Endodermal cell (in vitro differentiated cells): ENCODE results near the gene EXOC6. TPM values are rescaled to one million over a fixed set of nuclear protein-coding genes. Genes with fewer than 3 reads are reported as not detected.

ENCODE experiments used
- DNase-seq: peaks from one replicate; pipeline ENCODE4 v3.0.0-alpha.2; 2017
- H3K27ac ChIP-seq: 2 replicates; pipeline ENCODE4 v1.5.1; 2013; ENCODE audit warnings: mild to moderate bottlenecking, low read depth, low read length, moderate library complexity
- H3K27me3 ChIP-seq: 2 replicates; pipeline ENCODE4 v1.6.1; 2013; ENCODE audit warnings: mild to moderate bottlenecking, low read length, moderate library complexity; ENCODE audit not compliant: insufficient read depth, control insufficient read depth, poor library complexity, severe bottlenecking
- H3K36me3 ChIP-seq: 2 replicates; pipeline ENCODE4 v1.7.0; 2013; ENCODE audit warnings: mild to moderate bottlenecking, low read length, moderate library complexity; ENCODE audit not compliant: control insufficient read depth, insufficient read depth
- H3K4me1 ChIP-seq: one replicate; pipeline ENCODE4 v1.7.0; 2013; ENCODE audit warnings: low read length; ENCODE audit not compliant: control insufficient read depth, insufficient read depth
- H3K4me3 ChIP-seq: 2 replicates; pipeline ENCODE4 v1.5.1; 2013; ENCODE audit warnings: mild to moderate bottlenecking, low read length, moderate library complexity
- H3K9ac ChIP-seq: 2 replicates; pipeline ENCODE4 v1.6.1; 2013; ENCODE audit warnings: mild to moderate bottlenecking, low read length, moderate library complexity; ENCODE audit not compliant: poor library complexity, severe bottlenecking; ENCODE audit errors: extremely low read depth
- H3K9me3 ChIP-seq: 2 replicates; pipeline ENCODE4 v1.6.1; 2013; ENCODE audit warnings: mild to moderate bottlenecking, low read length, moderate library complexity; ENCODE audit not compliant: control insufficient read depth
- H3K27ac Mint-ChIP-seq: 2 replicates; pipeline ENCODE4 v1.8.0; 2020; ENCODE audit warnings: mixed read lengths
- H3K27me3 Mint-ChIP-seq: 2 replicates; pipeline ENCODE4 v1.8.0; 2021; ENCODE audit warnings: mild to moderate bottlenecking, mixed read lengths; ENCODE audit not compliant: insufficient read depth
- H3K36me3 Mint-ChIP-seq: 2 replicates; pipeline ENCODE4 v1.8.0; 2020; ENCODE audit warnings: low read depth, mixed read lengths
- H3K4me1 Mint-ChIP-seq: 2 replicates; pipeline ENCODE4 v1.8.0; 2020; ENCODE audit warnings: mixed read lengths
- H3K4me3 Mint-ChIP-seq: 2 replicates; pipeline ENCODE4 v1.8.0; 2020; ENCODE audit warnings: mild to moderate bottlenecking, moderate library complexity, mixed read lengths
- H3K9me3 Mint-ChIP-seq: 2 replicates; pipeline ENCODE4 v1.8.0; 2020; ENCODE audit warnings: mild to moderate bottlenecking, mixed read lengths
- WGBS, 2 experiments: methylation state at CpG; one replicate each; pipeline versions ENCODE4 v1.1.5 to v1.1.7; 2013; ENCODE audit warnings: missing lambda C conversion rate in 2 of 2, mixed read lengths in 1 of 2; ENCODE audit not compliant: insufficient coverage in 1 of 2, insufficient read length in 1 of 2; 5-methylcytosine and 5-hydroxymethylcytosine counted together
- total RNA-seq, 2 donors: library from RNA; stranded (reverse); fragmentation: NEBNext Ultra II Directional in 1 of 2; extraction: Animal tissue kit (Norgen Biotek cat#: 25700) in 1 of 2; gene quantifications; 2 replicates in 1 of 2; 3 replicates in 1 of 2; pipeline ENCODE4 v1.2.1, GENCODE V29; 2021
- TF ChIP-seq, protein P1 (sequence below): fragments of 200-600 bp; sonication (generic); conservative IDR thresholded peaks from 2 replicates; pipeline ENCODE4 v1.5.0; 2021; ENCODE audit warnings: antibody characterized with exemption, mild to moderate bottlenecking

EXOC6 gene
- total RNA-seq, 2 donors from 2014 or later, result 12.1 to 21.3 TPM

DNA sequence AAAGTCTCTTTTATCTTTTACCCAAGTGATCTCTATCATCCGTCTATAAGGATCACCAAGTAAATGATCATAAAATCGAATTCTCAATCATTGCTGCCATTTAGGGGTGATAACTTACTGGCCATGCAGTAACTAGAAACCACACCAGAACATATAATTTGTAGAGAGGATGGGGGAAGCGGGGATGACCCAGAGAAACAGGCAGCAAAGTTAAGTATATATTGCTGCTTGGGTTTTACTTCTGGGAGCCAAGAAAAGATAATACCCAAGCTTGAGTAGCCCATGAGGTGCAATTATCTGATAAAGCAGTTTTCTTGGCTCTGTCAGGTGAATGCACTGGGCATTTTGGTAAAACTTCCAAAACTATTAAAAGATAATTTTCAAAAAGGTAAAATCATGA is 18.9 kb downstream of the EXOC6 start:
- WGBS, 2 experiments, result 83% methylated on average over 3 of the region's 3 CpGs; no CpG with 5 or more reads in 1 of the 2 experiments
- no peaks in the 10 kb centered on the region for H3K27me3 ChIP-seq
- H3K36me3 ChIP-seq, result no peaks in the 10 kb centered on the region
- TF ChIP-seq, protein P1, sequence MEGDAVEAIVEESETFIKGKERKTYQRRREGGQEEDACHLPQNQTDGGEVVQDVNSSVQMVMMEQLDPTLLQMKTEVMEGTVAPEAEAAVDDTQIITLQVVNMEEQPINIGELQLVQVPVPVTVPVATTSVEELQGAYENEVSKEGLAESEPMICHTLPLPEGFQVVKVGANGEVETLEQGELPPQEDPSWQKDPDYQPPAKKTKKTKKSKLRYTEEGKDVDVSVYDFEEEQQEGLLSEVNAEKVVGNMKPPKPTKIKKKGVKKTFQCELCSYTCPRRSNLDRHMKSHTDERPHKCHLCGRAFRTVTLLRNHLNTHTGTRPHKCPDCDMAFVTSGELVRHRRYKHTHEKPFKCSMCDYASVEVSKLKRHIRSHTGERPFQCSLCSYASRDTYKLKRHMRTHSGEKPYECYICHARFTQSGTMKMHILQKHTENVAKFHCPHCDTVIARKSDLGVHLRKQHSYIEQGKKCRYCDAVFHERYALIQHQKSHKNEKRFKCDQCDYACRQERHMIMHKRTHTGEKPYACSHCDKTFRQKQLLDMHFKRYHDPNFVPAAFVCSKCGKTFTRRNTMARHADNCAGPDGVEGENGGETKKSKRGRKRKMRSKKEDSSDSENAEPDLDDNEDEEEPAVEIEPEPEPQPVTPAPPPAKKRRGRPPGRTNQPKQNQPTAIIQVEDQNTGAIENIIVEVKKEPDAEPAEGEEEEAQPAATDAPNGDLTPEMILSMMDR, result no peak
- peaks cover 16% of the 10 kb centered on the region for H3K9me3 Mint-ChIP-seq
- H3K4me3 Mint-ChIP-seq, result no peak overlapping the region
- peaks cover 1% of the 10 kb centered on the region for H3K4me1 Mint-ChIP-seq
- H3K27ac ChIP-seq, result no peak overlapping the region
- DNase-seq, result no peak
- no peak overlapping the region for H3K9ac ChIP-seq
- no peak overlapping the region for H3K27ac Mint-ChIP-seq
- H3K4me1 ChIP-seq, result no peaks in the 10 kb centered on the region
- H3K36me3 Mint-ChIP-seq, result peaks cover 12% of the 10 kb centered on the region
- H3K27me3 Mint-ChIP-seq, result no peaks in the 10 kb centered on the region
- H3K4me3 ChIP-seq, result no peak overlapping the region
- H3K9me3 ChIP-seq, result peaks cover 10% of the 10 kb centered on the region

DNA sequence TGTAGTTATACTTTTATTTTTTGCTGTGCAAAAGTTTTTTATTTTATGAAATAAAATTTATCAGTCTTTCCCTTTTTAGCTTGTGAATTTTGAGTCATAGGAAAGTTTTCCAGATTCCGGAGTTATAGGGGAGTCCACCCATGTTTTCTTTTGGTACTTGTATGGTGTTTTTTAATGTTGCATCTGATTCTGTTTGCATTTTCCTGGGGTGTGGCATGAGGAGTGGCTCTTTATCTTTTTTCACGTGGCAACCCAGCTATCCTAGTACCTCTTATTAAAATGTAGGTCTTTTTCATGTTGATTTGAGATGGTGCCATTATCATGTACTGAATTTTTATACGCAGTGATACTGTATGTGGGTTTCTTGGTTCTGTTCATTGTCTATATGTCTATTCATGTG is 19.7 kb downstream of the EXOC6 start:
- Mint-ChIP-seq H3K27ac (no peak overlapping the region), H3K36me3 (peaks cover 12% of the 10 kb centered on the region)
- no peaks in the 10 kb centered on the region for H3K36me3 ChIP-seq

DNA sequence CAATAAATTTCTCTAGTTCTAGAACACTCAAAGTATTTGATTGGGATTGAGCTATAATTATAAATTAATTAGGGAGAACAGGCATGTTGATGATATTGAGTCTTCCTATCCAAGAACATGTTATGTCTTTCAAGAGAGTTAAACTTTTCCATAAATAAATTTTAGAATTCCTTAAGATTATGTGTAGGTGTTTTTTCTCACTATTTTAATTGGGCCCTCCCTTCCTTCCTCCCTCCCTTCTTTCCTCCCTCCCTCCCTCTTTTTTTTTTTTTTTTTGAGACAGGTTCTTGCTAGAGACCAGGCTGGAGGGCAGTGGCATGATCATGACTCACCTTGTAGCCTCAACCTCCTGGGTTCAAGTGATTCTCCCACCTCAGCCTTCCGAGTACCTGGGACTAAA is 20.2 kb downstream of the EXOC6 start:
- DNase-seq, result no peak
- Histone ChIP-seq H3K36me3 (no peaks in the 10 kb centered on the region), H3K9me3 (peaks cover 10% of the 10 kb centered on the region), H3K27ac (no peak overlapping the region), H3K9ac (no peak overlapping the region), H3K27me3 (no peaks in the 10 kb centered on the region), H3K4me1 (no peaks in the 10 kb centered on the region), H3K4me3 (no peak overlapping the region)
- H3K27ac Mint-ChIP-seq, result no peak overlapping the region
- 100% methylated on average over 1 of the region's 1 CpG; no CpG with 5 or more reads in 1 of the 2 experiments for WGBS, 2 experiments
- peaks cover 6% of the 10 kb centered on the region for H3K4me1 Mint-ChIP-seq
- H3K9me3 Mint-ChIP-seq, result peaks cover 10% of the 10 kb centered on the region
- TF ChIP-seq, protein P1, result no peak
- no peaks in the 10 kb centered on the region for H3K27me3 Mint-ChIP-seq
- peaks cover 10% of the 10 kb centered on the region for H3K36me3 Mint-ChIP-seq
- H3K4me3 Mint-ChIP-seq, result no peak overlapping the region

More for the DNA sequence above, 19.7 kb downstream of the EXOC6 start:
- H3K27me3 ChIP-seq, result no peaks in the 10 kb centered on the region
- H3K9me3 ChIP-seq, result peaks cover 10% of the 10 kb centered on the region
- TF ChIP-seq, protein P1, result no peak
- peaks cover 5% of the 10 kb centered on the region for H3K4me1 Mint-ChIP-seq
- H3K4me3 ChIP-seq, result no peak overlapping the region
- H3K27ac ChIP-seq, result no peak overlapping the region
- peaks cover 14% of the 10 kb centered on the region for H3K9me3 Mint-ChIP-seq
- no peaks in the 10 kb centered on the region for H3K27me3 Mint-ChIP-seq
- H3K4me3 Mint-ChIP-seq, result no peak overlapping the region
- no peak overlapping the region for H3K9ac ChIP-seq
- 83 to 100% methylated on average over 1 to 3 of the region's 3 CpGs for WGBS, 2 experiments
- no peak for DNase-seq
- no peaks in the 10 kb centered on the region for H3K4me1 ChIP-seq
